ENCODE data around the gene TMEM129.
"Not testable (repeated sequence)": the region's sequence is repeated elsewhere in the genome, so short reads cannot be mapped to it uniquely, and the experiment has no call there.

Gene TMEM129

DNA sequence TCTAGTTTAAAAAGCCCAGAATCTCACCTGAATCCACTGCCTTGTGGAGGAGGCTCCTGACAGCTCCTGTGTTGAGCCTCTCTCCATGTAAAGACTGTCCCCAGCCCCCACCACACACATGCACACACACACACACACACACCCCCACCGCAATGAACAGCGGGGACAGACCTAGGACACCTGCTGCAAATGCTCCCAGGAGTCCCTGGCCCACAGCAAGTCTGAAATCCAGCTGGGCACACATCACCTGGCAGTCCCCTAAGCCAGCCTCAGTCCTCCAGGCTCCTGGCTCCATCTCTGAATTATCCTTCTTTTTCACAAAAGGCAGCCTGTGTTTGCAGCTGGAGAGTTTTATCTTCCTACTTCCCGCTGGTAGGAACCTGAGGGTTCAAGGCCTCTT, 30.4 kb downstream of the TMEM129 start:
- DNase-seq: no peak

DNA sequence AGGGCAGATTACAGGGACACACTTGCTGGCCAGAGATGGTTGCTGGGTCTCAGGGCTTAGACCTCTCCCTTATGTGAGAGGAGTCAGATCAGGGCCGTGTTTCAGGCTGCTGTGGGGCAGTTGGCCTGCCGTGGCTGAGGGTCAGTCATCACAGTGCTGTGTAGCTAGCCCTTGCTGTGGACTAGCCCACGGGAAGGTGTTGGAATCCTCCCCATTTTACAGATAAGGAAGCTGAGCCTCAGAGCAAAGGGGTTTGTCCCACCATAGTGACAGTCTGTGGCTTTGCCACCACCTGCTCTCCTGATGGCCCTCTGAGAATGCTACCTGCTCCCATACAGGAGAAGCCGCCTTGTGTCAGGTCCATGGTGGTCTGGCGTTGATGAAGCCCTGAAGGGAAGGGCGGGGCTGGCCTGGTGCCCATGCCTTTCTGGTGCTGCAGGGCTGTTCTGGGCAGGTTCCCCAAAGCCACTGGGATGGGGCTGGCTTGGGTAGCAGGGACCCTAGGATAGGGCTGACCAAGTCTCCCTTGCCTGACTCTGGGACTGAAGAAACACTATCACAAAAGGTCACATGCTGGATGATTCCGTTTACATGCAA, 34.6 kb downstream of the TMEM129 start:
- no peak for DNase-seq

DNA sequence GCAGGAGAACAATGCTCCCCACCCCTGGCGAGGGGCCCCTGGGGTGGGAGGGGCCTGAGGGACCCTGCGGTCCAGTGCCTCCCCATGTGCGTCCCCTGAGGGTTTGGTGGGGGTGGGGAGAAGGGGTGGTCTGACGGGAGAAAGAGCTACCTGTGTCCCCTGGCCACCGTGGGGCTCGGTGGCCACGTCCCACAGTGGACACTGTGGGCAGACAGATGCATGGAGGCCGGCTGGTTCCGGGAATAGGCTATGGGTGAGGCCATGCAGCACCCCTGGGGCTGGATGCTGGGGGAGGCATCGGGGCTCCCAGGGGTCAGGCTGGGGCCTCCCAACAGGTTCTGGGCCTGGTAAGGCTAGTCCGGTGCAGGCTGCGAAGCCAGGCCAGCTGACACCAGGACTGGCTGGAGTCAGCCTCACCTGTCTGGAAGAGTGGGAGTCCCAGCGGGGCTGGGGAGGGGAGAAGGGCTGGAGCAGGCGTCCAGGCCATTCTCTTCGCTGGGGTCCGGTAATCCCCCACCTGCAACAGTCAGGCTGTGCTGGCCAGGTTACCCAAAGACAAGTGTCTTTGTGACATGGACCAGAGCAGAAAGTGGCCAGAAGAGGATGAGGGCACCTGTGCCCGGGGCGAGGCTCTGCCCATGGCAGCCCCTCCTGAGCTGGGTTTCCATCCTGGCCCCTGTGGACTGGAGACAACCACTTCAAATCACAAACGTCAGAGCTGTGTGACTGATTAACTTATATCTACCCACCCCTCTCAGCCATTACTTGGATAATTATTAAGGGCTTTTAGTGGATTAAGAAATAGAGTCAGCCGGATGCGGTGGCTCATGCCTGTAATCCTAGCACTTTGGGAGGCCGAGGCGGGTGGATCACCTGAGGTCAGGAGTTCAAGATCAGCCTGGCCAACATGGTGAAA, 35.6 kb downstream of the TMEM129 start:
- no peak for DNase-seq

- DNase-seq: no peak
Observed at GRCh38 chr4:1684506-1685234, 36.5 kb downstream of the TMEM129 start.

DNA sequence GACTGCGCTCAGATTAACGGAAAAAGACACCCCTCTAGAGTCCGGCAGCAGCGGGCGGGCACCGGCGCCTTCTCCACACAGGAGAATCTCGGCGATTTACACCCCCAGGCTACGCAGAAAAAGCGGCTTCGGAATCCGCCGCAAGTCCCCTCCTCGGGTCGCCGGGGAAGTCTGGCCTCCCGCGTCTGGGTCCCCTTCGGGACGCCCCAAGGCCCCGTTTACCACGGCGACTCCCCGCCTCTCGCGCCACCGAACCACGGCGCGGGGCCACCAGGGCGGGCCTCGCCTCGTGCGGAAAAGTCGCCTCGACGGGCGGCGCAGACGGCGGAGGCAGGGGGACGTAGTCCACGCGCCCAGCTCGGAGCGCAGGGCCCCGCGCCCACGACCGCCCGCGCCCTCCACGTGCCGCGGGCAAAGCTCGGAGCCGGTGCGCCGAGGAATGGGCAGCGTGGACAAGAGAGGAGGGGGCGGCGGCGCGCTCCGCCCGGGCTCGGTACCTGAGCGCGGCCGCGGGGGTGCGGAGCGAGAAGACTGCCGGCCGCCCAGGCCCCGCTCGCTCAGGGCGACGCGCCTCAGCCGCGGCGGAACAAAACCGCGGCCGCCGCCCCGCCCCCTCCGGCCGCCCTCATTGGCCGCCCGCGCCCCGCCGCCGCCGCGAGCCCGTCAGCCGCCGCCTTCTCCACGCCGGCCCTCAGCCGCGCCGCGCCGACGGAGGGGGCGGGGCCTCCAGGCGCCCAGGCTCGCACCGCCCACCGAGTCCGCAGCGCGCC, 37.2 kb downstream of the TMEM129 start, which contains the start of gene FAM53A:
TSS of gene FAM53A (minus strand) at position 578 of the 770 bp plus-strand sequence. CDS start 15,572 bp downstream, outside the sequence.
- DNase-seq: peak; percentile 45 to 79

DNA sequence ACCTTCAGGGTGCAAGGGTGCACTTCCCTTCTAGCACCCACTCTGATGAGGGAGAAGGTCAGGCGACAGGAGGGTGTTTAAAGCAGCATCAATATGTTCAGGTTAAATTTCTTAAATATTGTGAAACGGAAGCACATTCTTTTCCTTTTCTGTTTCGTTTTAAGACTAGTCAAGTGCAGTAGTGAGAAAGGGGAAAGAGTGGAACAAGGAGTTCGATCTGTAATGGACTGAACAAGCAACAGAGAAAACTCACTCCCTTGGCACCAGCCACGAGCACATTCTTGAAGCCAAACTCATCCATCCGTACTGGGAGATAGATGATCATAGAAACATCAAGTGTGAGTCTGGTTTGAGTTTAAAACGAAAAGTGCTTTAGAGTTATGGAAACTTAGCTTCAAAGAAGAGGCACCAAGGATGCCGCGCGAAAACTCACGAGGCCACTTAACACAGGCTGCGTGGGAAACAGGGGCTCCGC, 37.8 kb downstream of the TMEM129 start:
- peak in 1 of 2 experiments; percentile 30 for DNase-seq

DNA sequence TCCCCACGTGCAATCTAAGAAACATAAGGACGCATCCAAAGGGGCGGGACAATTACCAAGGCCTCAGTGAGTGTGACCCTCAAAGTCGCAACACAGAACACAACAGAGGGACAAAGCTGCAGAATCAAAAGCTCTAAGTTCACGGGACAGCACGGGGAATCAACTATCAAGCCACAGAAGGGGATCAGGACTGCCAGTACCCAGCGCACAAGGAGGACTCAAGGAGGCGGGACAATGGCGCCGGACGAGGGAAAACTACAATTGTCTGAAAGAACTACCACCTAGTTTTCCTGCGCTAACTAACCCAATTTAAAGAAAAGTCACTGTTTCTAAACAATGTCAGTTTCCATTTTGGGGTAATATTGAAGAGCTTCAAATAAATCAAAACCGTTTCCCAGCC, 38.3 kb downstream of the TMEM129 start:
- DNase-seq: no peak

DNA sequence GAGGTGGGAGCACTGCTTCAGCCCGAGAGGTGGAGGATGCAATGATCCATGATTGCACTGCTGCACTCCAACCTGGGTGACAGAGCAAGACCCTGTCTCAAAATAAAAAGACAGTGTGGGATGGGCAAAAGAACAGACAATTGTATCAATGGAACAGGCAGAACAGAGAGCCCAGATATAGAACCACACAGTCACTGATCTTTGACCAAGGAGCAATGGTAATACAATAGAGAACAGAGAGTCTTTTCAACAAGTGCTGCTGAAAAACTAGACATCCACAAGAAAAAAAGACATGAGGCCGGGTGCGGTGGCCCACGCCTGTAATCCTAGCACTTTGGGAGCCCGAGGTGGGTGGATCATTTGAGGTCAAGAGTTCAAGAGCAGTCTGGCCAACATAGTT, 42.9 kb downstream of the TMEM129 start:
- DNase-seq: no peak

DNA sequence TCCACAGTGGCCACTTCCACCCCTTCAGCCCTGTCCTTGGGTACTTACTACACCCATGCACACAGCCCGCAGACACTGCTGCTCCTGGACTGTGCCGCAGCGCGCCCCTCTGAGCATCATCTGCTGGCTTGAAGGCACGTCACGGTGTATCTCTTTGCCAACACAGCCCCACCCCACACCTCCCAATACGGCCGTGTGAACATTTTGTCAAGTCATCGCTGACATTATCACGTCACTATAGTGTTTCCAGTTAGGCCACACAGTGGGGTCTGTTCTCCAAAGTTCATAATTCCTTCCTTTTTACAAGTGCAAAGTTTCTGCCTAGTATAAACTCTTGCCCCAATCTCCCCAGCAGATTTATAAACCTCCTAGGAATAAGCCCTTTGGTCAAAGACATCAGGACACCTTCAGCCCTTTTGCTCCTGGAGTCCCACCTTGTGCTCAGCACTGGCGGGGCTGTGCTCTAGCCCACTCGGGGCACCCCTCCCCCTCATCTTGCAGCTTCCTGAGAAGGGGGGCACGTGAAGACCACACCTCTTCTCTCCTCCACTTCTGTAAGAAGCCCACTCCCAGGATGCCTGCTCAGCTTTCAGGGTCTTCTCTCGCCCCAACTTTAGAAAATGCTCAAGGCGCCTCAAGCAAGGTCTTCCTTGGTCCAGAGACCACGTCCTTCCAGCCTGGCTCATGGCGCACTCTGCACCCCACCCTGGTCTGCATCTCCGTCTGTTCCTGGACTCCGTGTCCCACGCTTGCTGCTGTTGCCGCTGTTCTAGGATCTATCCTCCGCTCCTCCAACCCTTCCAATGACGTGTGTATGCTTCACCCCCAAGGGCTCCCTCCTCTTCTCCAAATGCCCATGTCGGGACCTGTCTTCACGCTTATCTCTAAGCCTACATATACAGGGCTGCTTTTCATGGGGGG, 44.3 kb downstream of the TMEM129 start:
- DNase-seq: no peak

DNA sequence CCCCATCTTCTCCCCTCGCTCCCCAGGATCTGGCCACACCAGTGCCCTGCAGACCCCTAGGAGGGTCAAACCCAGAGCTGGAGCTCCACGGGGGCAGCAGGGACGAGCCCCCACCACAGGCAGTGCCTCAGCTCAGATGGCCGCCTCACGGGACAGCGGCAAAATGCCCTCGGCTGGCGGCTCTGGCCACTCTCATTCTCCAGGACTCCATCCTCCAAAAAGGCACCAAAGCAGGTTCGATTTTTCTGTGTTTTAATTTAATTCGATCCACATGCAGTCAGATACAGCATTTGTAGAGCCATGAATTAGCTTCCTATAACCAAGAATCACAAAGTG, 45.4 kb downstream of the TMEM129 start:
- no peak for DNase-seq

- DNase-seq: no peak
Observed at GRCh38 chr4:1675136-1675801, 45.9 kb downstream of the TMEM129 start.

DNA sequence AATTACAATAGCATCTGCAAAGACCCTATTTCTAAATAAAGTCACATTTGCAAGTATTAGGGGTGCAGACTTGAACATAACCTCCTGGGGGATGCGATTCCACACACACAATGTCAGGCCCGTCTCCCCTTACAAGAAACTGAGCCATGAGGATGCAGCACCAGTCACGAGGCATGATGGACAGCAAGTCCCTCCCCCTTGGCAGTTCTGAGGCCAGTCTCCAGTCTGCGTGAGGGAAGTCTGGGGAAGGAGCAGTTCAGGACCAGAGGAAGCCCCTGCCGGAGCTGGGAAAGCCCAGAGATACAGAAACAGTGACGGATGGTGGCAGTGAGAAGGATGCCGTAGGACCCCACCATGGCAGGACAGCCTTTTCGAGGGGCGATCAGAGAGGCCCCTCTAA, 46.4 kb downstream of the TMEM129 start:
- DNase-seq: no peak

DNA sequence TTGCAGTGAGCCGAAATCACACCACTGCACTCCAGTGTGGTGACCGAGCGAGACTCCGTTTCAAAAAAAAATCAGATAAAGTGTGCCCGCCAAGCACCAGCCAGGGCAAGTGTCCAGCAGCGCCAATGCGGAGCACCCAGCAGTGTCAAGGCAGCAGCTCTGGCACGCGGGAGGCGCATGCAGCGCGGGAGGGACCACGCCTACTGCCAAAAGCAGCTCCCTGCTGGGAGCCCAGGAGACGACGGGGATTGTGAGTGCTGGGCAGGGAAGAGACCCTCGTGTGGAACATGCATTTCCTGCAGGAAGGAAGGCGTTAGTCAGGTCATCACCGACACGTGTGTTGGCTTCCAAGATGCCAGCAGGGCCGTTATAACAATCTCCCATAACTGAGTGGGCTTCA, 47.5 kb downstream of the TMEM129 start:
- DNase-seq: no peak

DNA sequence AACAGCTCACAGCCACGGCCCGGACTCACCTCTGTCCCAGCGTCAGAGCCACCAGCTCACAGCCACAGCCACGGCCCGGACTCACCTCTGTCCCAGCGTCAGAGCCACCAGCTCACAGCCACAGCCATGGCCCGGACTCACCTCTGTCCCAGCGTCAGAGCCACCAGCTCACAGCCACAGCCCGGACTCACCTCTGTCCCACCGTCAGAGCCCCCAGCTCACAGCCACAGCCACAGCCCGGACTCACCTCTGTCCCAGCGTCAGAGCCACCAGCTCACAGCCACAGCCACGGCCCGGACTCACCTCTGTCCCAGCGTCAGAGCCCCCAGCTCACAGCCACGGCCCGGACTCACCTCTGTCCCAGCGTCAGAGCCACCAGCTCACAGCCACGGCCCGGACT, 50.1 kb downstream of the TMEM129 start:
- not testable (repeated sequence) for DNase-seq

DNA sequence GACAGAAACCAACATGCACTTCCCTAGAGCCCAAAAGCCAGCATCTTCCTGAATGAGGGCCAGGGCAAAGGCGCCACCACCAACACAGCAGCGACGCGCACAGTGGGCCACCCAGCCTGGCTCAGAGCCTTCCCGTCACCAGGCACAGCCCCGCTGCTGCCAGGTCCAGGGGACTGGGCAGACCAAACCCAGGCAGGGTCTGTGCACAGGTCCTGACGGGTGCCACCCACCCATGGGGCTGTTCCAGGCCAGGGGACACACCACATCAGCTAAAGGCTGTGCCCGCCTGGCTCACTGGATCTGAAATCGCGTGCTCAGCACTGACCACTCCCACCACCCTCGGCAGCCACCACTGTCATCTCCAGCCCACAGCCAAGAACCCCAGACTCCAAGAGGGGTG, 50.8 kb downstream of the TMEM129 start:
- no peak for DNase-seq

GRCh38 chr4:1669850-1670249, 51.3 kb downstream of the TMEM129 start:
- no peak for DNase-seq

DNA sequence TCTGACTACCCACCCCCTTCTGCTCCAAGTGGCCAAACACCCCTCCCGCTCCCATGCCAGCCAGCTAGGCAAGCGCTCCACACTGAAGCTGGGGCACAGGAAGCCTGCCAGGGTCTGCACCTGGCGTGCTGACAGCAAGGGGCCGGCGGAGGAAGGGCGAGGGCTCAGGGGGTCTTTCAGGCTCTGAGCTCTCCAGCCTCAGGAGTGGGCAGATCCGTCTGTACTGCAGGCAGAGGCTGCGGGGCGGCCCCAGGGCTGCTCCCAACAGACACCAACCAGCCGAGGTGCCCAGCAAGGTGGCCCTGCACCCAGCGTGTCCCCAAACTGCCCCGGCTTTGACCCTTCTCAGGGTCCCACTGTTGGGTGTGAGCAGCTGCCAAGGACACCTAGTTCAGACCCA, 51.9 kb downstream of the TMEM129 start:
- DNase-seq: no peak

DNA sequence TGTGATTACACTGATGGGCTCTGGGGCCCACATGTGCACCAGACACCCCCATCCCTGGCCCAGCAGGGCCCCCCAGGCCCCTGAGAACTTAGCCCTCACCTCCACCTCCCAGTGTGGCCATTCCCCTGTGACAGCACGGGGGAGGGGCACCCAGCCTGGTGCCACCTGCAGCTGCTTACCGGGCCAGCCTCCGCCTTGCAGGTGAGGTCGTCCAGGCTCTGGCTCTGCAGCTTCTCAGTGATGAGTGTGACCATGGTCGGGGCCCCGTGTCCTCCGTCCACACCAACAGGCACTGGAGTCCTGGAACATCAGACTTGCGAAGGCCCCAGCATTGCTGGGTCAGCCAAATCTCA, 52.7 kb downstream of the TMEM129 start:
- no peak for DNase-seq

GRCh38 chr4:1667273-1667672, 53.9 kb downstream of the TMEM129 start:
- no peak for DNase-seq

DNA sequence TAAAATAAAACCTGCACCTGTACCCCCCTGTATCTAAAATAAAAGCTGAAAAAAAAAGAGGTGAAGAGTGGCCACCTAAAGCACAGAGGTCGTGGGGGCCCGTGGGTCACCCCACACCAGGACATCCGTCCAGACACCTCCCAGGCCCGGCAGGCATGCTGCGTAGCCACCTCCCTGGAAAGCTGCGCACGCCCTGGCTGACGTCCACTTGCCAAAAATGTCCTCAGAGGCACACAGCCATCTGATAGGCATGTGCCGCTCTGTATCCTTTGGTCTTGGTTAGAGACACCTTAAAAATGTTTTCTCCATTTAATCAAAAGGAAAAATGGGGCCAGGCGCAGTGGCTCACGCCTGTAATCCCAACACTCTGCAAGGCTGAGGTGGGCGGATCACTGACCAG, 54.7 kb downstream of the TMEM129 start:
- no peak for DNase-seq

All from NCI-H446 (cell line).